GM21515 (cell line): ENCODE results near the gene PMPCA.

ENCODE experiments used
- ATAC-seq: cut with Tn5 transposase; IDR thresholded peaks from one replicate; pipeline ENCODE4 v1.9.1; 2021; ENCODE audit not compliant: unreplicated experiment

Gene PMPCA

GRCh38 chr9:136454026-136454796 is 43.8 kb downstream of the PMPCA start:
- no peak for ATAC-seq

DNA sequence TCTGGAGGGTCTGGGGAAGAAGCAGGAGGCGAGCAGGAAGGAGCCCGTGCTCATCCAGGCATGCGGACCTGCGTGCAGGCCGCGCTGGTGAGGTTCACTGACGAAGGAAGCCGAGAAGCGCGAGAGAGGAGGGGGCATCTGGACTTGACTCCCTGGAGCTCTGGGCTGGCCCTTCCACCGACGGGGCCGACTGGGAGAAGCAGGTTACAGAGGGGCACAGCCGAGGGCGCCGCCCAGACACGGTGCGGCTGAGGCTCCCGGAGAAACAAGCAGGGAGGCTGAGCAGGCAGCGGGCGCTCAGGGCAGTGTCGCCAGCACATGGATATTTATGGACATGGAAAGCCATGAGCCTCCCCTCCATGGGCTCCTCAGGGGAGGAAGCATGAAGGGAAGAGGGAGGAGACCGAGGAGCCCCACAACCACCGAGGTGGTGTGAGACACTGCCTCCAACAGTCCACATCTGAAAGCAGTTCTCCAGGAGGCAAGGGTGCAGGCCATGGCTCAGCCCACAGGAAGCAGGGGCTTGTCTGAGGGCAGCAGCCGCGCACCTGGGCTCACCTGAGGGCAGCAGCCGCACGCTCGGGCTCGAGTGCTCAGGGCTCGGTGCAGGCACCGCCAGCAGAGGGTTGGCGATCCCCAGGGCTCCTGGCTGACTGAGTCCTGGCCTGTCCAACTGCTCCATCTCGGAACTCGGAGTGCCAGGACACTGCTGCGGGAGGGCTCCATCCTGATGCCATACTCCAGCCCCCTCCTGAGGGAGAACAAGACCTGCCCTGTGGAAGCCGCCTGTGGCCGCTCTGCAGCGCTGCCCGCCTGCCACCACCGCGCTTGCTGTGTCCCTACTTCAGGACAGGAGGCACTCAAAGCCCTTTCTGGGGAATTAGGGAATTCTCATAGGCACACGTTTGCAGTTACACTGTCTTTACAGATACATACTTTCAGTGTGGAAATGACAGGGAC is 44.9 kb downstream of the PMPCA start:
- no peak for ATAC-seq

GRCh38 chr9:136456258-136456657 is 45.8 kb downstream of the PMPCA start:
- no peak for ATAC-seq

DNA sequence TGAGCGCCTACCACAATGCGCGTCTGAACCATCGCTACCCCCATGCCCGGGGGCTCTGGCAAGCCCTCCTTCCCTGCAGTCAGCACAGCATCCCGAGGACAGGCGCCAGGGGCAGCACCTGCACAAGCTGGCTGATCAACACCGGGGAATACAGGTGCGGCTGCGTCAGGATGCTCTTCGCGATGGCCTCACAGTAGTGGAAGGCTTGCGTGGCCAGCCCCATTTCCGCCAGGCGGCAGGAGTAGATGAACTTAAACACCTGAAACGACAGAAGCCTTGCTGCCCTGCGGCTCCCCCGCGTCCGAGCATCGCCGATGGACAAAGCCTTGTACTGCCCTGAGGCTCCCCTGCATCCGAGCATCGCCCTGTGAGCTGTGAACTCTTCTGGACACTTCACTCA is 46.9 kb downstream of the PMPCA start:
- no peak for ATAC-seq

GRCh38 chr9:136459425-136459824 is 49.0 kb downstream of the PMPCA start:
- no peak for ATAC-seq

DNA sequence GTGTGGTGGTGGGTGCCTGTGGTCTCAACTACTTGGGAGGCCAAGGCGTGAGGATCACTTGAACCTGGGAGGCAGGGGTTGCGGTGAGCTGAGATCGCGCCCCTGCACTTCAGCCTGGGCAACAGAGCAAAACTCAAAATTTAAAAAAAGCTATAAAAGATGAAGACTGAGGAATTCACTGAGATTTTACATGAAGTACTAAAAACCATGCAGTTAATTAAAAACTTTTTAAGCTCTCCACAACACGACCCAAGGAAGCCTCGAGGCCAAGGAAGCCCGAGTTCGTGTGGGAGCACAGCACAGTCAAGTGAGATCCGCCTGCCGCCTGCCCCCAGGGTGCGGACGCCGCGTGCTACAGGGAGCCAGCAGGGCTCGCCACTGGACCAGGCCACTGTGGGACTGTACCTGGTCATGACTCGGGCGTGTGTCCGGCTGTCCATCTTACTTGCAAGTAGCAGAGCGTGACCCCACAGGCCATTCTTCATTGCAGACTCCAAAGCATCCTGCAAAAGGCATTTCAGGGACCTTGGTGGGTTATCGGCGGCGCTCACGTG is 50.4 kb downstream of the PMPCA start:
- ATAC-seq = no peak

DNA sequence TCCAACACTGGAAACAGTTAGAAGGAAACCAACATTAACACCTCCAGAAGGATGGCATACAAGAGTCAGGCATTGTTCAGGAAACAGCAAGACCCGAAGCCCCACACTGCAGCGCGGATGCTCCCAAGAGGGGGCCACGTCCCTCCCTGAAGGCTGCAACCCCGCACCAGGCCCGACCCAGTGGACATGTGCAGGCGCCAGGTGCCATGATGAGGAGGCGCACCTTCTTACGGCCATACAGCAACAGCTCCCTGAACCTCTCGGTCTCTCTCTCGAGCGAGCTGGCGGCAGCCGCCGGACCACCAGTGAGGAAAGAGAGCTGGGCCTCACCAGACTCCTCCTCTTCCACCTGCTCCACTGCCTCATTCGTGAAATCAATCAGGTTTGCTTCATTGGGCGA is 52.2 kb downstream of the PMPCA start:
- ATAC-seq = no peak

GRCh38 chr9:136463578-136463977 is 53.1 kb downstream of the PMPCA start:
- no peak for ATAC-seq

GRCh38 chr9:136464241-136464640 is 53.8 kb downstream of the PMPCA start:
- no peak for ATAC-seq

DNA sequence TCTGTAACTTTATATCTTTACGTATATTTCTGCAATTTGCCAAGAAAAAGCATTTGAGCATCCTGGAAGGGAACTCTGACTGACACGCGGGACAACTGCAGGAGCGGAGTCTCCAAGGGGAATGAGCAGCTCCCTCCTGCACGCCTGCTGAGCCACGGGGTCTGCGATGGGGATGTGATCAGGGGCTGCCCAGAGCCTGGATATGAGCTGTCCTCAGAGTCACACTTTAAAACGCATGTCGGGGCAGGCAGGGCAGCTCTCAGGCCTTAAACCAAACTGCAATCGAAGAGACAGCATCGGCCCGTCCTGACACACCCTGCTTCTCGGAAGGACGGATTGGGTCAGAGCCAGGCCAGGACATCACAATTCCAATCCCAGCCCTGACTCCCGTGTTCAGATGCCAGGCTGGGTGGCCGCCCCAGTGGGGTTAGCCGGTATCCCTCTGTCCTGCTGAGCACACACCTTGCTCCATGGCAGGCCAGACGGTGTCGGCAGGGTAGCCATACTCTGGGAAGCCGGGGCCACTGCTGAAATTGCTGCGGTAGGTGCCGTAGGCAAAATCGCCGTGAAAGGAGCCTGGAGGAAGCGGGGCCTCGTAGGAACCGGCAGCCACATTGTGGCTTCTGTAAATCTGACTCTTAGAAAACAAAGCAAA is 55.2 kb downstream of the PMPCA start:
- ATAC-seq = no peak

- no peak for ATAC-seq
Measured at GRCh38 chr9:136466155-136466541, 55.7 kb downstream of the PMPCA start.

GRCh38 chr9:136467766-136468165 is 57.3 kb downstream of the PMPCA start:
- no peak for ATAC-seq

GRCh38 chr9:136470356-136470755 is 59.9 kb downstream of the PMPCA start:
- ATAC-seq = no peak

DNA sequence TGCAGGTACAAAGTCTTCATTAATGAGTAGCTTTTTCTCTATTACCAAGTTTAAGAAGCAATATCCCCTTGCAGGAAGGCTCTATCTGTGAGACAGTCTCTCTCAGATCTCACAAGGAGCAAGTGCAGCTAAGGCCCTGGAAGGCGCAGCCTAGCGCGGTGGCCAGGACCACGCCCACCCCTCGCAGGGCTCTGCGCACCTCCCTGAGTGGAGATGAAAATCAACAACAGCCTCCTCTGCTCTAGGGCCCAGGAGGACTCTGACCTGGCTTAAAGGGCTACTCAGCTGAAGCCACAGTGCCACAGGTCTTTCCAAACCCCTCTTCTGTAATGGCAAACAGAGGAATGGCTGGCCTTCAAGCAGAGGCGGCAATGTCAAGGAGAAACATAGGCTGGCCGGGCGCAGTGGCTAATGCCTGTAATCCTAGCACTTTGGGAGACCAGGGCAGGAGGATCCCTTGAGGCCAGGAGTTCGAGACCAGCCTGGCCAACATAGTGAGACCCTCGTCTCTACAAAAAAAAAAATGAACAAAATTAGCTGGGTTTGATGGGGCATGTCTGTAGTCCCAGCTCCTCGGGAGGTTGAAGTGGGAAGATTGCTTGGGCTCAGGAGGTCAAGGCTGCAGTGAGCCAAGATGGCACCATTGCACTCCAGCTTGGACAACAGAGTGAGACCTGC is 60.5 kb downstream of the PMPCA start:
- no peak for ATAC-seq

- ATAC-seq = no peak
Measured at GRCh38 chr9:136471802-136472487, 61.5 kb downstream of the PMPCA start.

GRCh38 chr9:136472640-136473353 is 62.3 kb downstream of the PMPCA start:
- no peak for ATAC-seq

DNA sequence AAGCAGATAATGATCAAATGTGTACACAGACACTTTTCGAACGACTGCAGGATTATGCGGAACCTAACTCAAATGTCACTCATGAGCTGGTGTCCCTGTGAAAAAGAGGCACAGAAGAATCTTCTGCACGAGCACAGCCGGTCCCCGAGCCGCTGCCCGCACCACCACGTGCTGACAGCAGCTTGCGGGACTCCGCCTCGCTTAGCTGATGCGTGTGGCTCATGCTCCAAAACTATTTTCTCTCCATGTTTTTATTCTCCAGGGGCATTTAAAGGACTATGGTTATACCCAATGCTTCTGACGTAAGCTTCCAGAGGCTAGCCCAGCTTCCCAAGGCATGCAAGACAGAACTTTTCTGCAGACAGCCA is 62.9 kb downstream of the PMPCA start:
- ATAC-seq = no peak
